ENCODE results near the gene GPC5. TPM values are rescaled to one million over a fixed set of nuclear protein-coding genes. Genes with fewer than 3 reads are reported as not detected.
A peak's percentile ranks its signal among the peaks of the same experiment; 100 is the strongest.

The GPC5 gene
- total and polyA plus RNA-seq, 9 of the 15 experiments (the other 6 are each of a cell fraction or from before 2014, with no cell fraction given) = 0.18 to 0.27 TPM; not detected in 7

- TF ChIP-seq CEBPG (CRISPR knock-in tag; IDR thresholded peaks at IDR 0.05) = no peak
- 0 out of 4 replicates have a peak, but pooled peaks of 1 of the 2 experiments have one; percentile 17 for TF ChIP-seq CEBPG (tag; conservative IDR thresholded peaks at IDR 0.05 in 1 of 2, IDR thresholded peaks at IDR 0.05 in 1 of 2)
- no peak for TF ChIP-seq NCOA1 (IDR thresholded peaks at IDR 0.05; ENCODE audit: low read depth)
- TF ChIP-seq ZNF174 (CRISPR knock-in tag; IDR thresholded peaks at IDR 0.05) = no peak
- no peak for TF ChIP-seq ZBED1 (IDR thresholded peaks at IDR 0.05)
- Histone ChIP-seq H3K36me3 (ENCODE audit: control insufficient read depth, insufficient read depth, low read length) (no peaks in the 10 kb centered on the region), H3K9ac (ENCODE audit: insufficient read depth in 1 of 2, low read depth in 2 of 2, low read length in 2 of 2) (no peak overlapping the region), H3K79me2 (ENCODE audit: control insufficient read depth, insufficient read depth, low read length) (no peaks in the 10 kb centered on the region), H3K9me3 (replicated peaks; ENCODE audit: control insufficient read depth, insufficient read depth, low read depth, low read length) (no peaks in the 10 kb centered on the region), H3K27ac (ENCODE audit: extremely low read depth, low read depth, low read length) (no peak overlapping the region), H2AFZ (ENCODE audit: low read depth, low read length) (no peak overlapping the region), H3K4me3 (no peak overlapping the region), H3K9me1 (ENCODE audit: control insufficient read depth, insufficient read depth, low read length) (no peaks in the 10 kb centered on the region), H3K4me2 (ENCODE audit: insufficient read depth, low read length) (no peak overlapping the region), H3K27me3 (ENCODE audit: control insufficient read depth in 2 of 2, insufficient read depth in 2 of 2, low read length in 2 of 2) (no peaks in the 10 kb centered on the region), H4K20me1 (replicated peaks; ENCODE audit: control insufficient read depth, insufficient read depth, low read length) (no peaks in the 10 kb centered on the region), H3K4me1 (replicated peaks in 1 of 2; ENCODE audit: control insufficient read depth in 2 of 2, insufficient read depth in 2 of 2, low read length in 2 of 2) (no peaks in the 10 kb centered on the region)
- ATAC-seq = no peak
- WGBS (ENCODE audit: insufficient coverage, low coverage, missing lambda C conversion rate) = 6% methylated on average over 7 of the region's 9 CpGs
- in situ Hi-C loops (cut with MboI) (no loop called here), intact Hi-C loops (cut with micrococcal nuclease) (no loop called here)
- FAIRE-seq = no peak
- ChIA-PET CTCF (ENCODE audit: low intra/inter-chr PET ratio) (no interaction called here), POLR2A (no interaction called here)
- no TSS peak for BruUV-seq (replicated peaks)
- DNase-seq (ENCODE audit: extremely low read depth in 1 of 4, low spot score in 3 of 4) = no peak
Observed at GRCh38 chr13:92122186-92122853, 723.9 kb downstream of the GPC5 start.

GRCh38 chr13:92126399-92126798 is 728.0 kb downstream of the GPC5 start:
- H3K27ac ChIP-seq (ENCODE audit: extremely low read depth, low read depth, low read length) = no peak overlapping the region
- no peaks in the 10 kb centered on the region for H3K4me1 ChIP-seq (replicated peaks in 1 of 2; ENCODE audit: control insufficient read depth in 2 of 2, insufficient read depth in 2 of 2, low read length in 2 of 2)
- ChIA-PET POLR2A (no interaction called here), CTCF (ENCODE audit: low intra/inter-chr PET ratio) (no interaction called here)
- in situ Hi-C loops (cut with MboI) (no loop called here), intact Hi-C loops (cut with micrococcal nuclease) (no loop called here)
- H3K79me2 ChIP-seq (ENCODE audit: control insufficient read depth, insufficient read depth, low read length) = no peaks in the 10 kb centered on the region
- no peak overlapping the region for H3K4me2 ChIP-seq (ENCODE audit: insufficient read depth, low read length)
- H3K9ac ChIP-seq (ENCODE audit: insufficient read depth in 1 of 2, low read depth in 2 of 2, low read length in 2 of 2) = no peak overlapping the region
- no peak overlapping the region for H2AFZ ChIP-seq (ENCODE audit: low read depth, low read length)
- H3K9me3 ChIP-seq (replicated peaks; ENCODE audit: control insufficient read depth, insufficient read depth, low read depth, low read length) = no peaks in the 10 kb centered on the region
- no peaks in the 10 kb centered on the region for H3K36me3 ChIP-seq (ENCODE audit: control insufficient read depth, insufficient read depth, low read length)
- H3K4me3 ChIP-seq = no peak overlapping the region
- 7% methylated on average over 2 of the region's 2 CpGs for WGBS (ENCODE audit: insufficient coverage, low coverage, missing lambda C conversion rate)
- no peaks in the 10 kb centered on the region for H4K20me1 ChIP-seq (replicated peaks; ENCODE audit: control insufficient read depth, insufficient read depth, low read length)
- no peak for ATAC-seq
- no peaks in the 10 kb centered on the region for H3K27me3 ChIP-seq (ENCODE audit: control insufficient read depth in 2 of 2, insufficient read depth in 2 of 2, low read length in 2 of 2)
- DNase-seq (ENCODE audit: extremely low read depth in 1 of 4, low spot score in 3 of 4) = no peak
- no peak for FAIRE-seq
- no peaks in the 10 kb centered on the region for H3K9me1 ChIP-seq (ENCODE audit: control insufficient read depth, insufficient read depth, low read length)
- no TSS peak for BruUV-seq (replicated peaks)
- TF ChIP-seq ZNF384 (IDR thresholded peaks at IDR 0.05; ENCODE audit: low read depth, low read length) (no peak), ZNF830 (CRISPR knock-in tag; IDR thresholded peaks at IDR 0.05) (no peak), FOXK1 (CRISPR knock-in tag; IDR thresholded peaks at IDR 0.05; ENCODE audit: borderline replicate concordance) (no peak), ATF2 (CRISPR knock-in tag; IDR thresholded peaks at IDR 0.05) (no peak), RERE (CRISPR knock-in tag; IDR thresholded peaks at IDR 0.05; ENCODE audit: borderline replicate concordance) (no peak)
